ENCODE results near the gene SRRM1. TPM values are rescaled to one million over a fixed set of nuclear protein-coding genes. Genes with fewer than 3 reads are reported as not detected.

Gene SRRM1
- total RNA-seq, 1 donor from 2014 or later, result 115 TPM

GRCh38 chr1:24620678-24621077, 22.4 kb upstream of the SRRM1 start:
- intact Hi-C loops (cut with DNase I), result no loop called here
- H3K27me3 ChIP-seq (ENCODE audit: low read depth), result peaks cover 2% of the 10 kb centered on the region
- no peaks in the 10 kb centered on the region for H3K36me3 ChIP-seq
- H3K27ac ChIP-seq, result no peak overlapping the region
- no peaks in the 10 kb centered on the region for H3K4me1 ChIP-seq
- H3K4me3 ChIP-seq, result no peak overlapping the region
- no peaks in the 10 kb centered on the region for H3K9me3 ChIP-seq
- ATAC-seq (no peak), DNase-seq (no peak)
- no peak for TF ChIP-seq CTCF (IDR thresholded peaks at IDR 0.05)

- intact Hi-C loops (cut with DNase I), result no loop called here
- ATAC-seq, result no peak
These were observed 22.0 kb upstream of the SRRM1 start for GRCh38 chr1:24621121-24621520.

GRCh38 chr1:24622218-24622617, 20.9 kb upstream of the SRRM1 start:
- intact Hi-C loops (cut with DNase I), result no loop called here

More at GRCh38 chr1:24621121-24621520, 22.0 kb upstream of the SRRM1 start:
- no peak overlapping the region for H3K27ac ChIP-seq
- H3K36me3 ChIP-seq, result no peaks in the 10 kb centered on the region
- no peak overlapping the region for H3K4me3 ChIP-seq
- no peak for TF ChIP-seq CTCF (IDR thresholded peaks at IDR 0.05)
- H3K27me3 ChIP-seq (ENCODE audit: low read depth), result peaks cover 2% of the 10 kb centered on the region
- no peaks in the 10 kb centered on the region for H3K9me3 ChIP-seq
- no peak for DNase-seq
- no peaks in the 10 kb centered on the region for H3K4me1 ChIP-seq

GRCh38 chr1:24632832-24633175, 10.3 kb upstream of the SRRM1 start:
- no peak overlapping the region for H3K27ac ChIP-seq
- intact Hi-C loops (cut with DNase I), result no loop called here

More at GRCh38 chr1:24622218-24622617, 20.9 kb upstream of the SRRM1 start:
- Histone ChIP-seq H3K4me1 (no peaks in the 10 kb centered on the region), H3K27me3 (ENCODE audit: low read depth) (no peaks in the 10 kb centered on the region), H3K9me3 (no peaks in the 10 kb centered on the region), H3K36me3 (no peaks in the 10 kb centered on the region), H3K27ac (no peak overlapping the region), H3K4me3 (no peak overlapping the region)
- no peak for DNase-seq
- no peak for TF ChIP-seq CTCF (IDR thresholded peaks at IDR 0.05)
- no peak for ATAC-seq

GRCh38 chr1:24635195-24635843, 7.8 kb upstream of the SRRM1 start:
- H3K4me1 ChIP-seq, result peaks cover 5% of the 10 kb centered on the region
- H3K9me3 ChIP-seq, result no peaks in the 10 kb centered on the region
- peak; percentile 50 for TF ChIP-seq CTCF (IDR thresholded peaks at IDR 0.05)
- ATAC-seq (peak; percentile 76 to 78), DNase-seq (no peak)
- intact Hi-C loops (cut with DNase I), result no loop called here
- H3K36me3 ChIP-seq, result no peaks in the 10 kb centered on the region
- H3K4me3 ChIP-seq, result no peak overlapping the region
- H3K27me3 ChIP-seq (ENCODE audit: low read depth), result no peaks in the 10 kb centered on the region
- no peak overlapping the region for H3K27ac ChIP-seq

More at GRCh38 chr1:24632832-24633175, 10.3 kb upstream of the SRRM1 start:
- ATAC-seq (no peak), DNase-seq (no peak)
- Histone ChIP-seq H3K4me1 (no peaks in the 10 kb centered on the region), H3K36me3 (no peaks in the 10 kb centered on the region), H3K4me3 (no peak overlapping the region), H3K27me3 (ENCODE audit: low read depth) (no peaks in the 10 kb centered on the region), H3K9me3 (no peaks in the 10 kb centered on the region)
- TF ChIP-seq CTCF (IDR thresholded peaks at IDR 0.05), result no peak
